SU-DHL-6 (cell line): ENCODE results near the gene LRRC55.

ENCODE experiments used
- H2AFZ ChIP-seq: fragments of 200-600 bp; sonication (generic); 2 replicates; pipeline ENCODE4 v1.6.1; 2014; ENCODE audit warnings: low read depth, mild to moderate bottlenecking, moderate library complexity, mixed read lengths, antibody characterized with exemption, low read length; ENCODE audit not compliant: severe bottlenecking
- H3F3A ChIP-seq: fragments of 200-600 bp; shearing (Covaris generic); 2 replicates; pipeline ENCODE4 v1.6.0; 2016; ENCODE audit warnings: antibody characterized with exemption, mild to moderate bottlenecking; ENCODE audit not compliant: insufficient read depth
- H3K27ac ChIP-seq: fragments of 200-600 bp; sonication (generic); 2 replicates; pipeline ENCODE4 v1.5.1; 2016; ENCODE audit warnings: low read depth, mild to moderate bottlenecking, low read length, moderate library complexity, mixed read lengths
- H3K27me3 ChIP-seq: fragments of 200-600 bp; sonication (generic), shearing (Covaris generic); 2 replicates; pipeline ENCODE4 v1.6.0; 2014; ENCODE audit warnings: mild to moderate bottlenecking, low read length
- H3K36me3 ChIP-seq: fragments of 200-600 bp; sonication (generic); 2 replicates; pipeline ENCODE4 v1.6.1; 2014; ENCODE audit warnings: mild to moderate bottlenecking, low read length, mixed read lengths
- H3K4me2 ChIP-seq: fragments of 300-600, 200-600 bp; shearing (Covaris generic), sonication (generic); 2 replicates; pipeline ENCODE4 v1.6.0; 2014; ENCODE audit warnings: low read length, low read depth, mild to moderate bottlenecking; ENCODE audit not compliant: poor library complexity, severe bottlenecking
- H3K4me3 ChIP-seq: fragments of 200-600 bp; sonication (generic); 2 replicates; pipeline ENCODE4 v1.5.1; 2014; ENCODE audit warnings: antibody characterized with exemption, low read length, mild to moderate bottlenecking, mixed read lengths; ENCODE audit not compliant: insufficient read depth, poor library complexity, severe bottlenecking
- H3K79me2 ChIP-seq: fragments of 200-600 bp; sonication (generic); 2 replicates; pipeline ENCODE4 v1.6.1; 2014; ENCODE audit warnings: mild to moderate bottlenecking, low read length, moderate library complexity; ENCODE audit not compliant: insufficient read depth
- H3K9ac ChIP-seq: fragments of 200-600 bp; sonication (generic); 2 replicates; pipeline ENCODE4 v1.7.0; 2014; ENCODE audit warnings: mild to moderate bottlenecking, low read length
- H3K9me2 ChIP-seq: fragments of 200-600 bp; sonication (generic); replicated peaks from 2 replicates; pipeline ENCODE4 v1.6.1; 2014; ENCODE audit warnings: low read length; ENCODE audit not compliant: insufficient read depth
- H3K9me3 ChIP-seq: fragments of 200-600 bp; sonication (generic); 2 replicates; pipeline ENCODE4 v1.6.1; 2014; ENCODE audit warnings: low read length, mixed read lengths; ENCODE audit not compliant: insufficient read depth
- H4K20me1 ChIP-seq: fragments of 200-600 bp; sonication (generic); 2 replicates; pipeline ENCODE4 v1.6.1; 2014; ENCODE audit warnings: low read depth, mild to moderate bottlenecking, antibody characterized with exemption, low read length, moderate library complexity, mixed read lengths
- CTCF ChIP-seq: fragments of 200-600 bp; sonication (generic); IDR thresholded peaks from one replicate; pipeline ENCODE4 v1.5.1; 2017; ENCODE audit warnings: antibody characterized with exemption, mild to moderate bottlenecking, low read length, moderate library complexity; ENCODE audit not compliant: insufficient read depth, poor library complexity, severe bottlenecking
- EZH2phosphoT487 ChIP-seq: fragments of 200-600 bp; sonication (generic), shearing (Covaris generic); conservative IDR thresholded peaks from 2 replicates; pipeline ENCODE4 v1.6.1; 2018; ENCODE audit warnings: mild to moderate bottlenecking, antibody characterized with exemption, low read length, moderate library complexity, mixed read lengths

Gene LRRC55

GRCh38 chr11:57155400-57155799 lies 26.4 kb upstream of the LRRC55 start:
- Histone ChIP-seq H2AFZ (no peak overlapping the region), H3K79me2 (no peaks in the 10 kb centered on the region), H3K36me3 (no peaks in the 10 kb centered on the region), H4K20me1 (no peaks in the 10 kb centered on the region), H3K9me2 (no peaks in the 10 kb centered on the region), H3K9ac (no peak overlapping the region), H3K9me3 (no peaks in the 10 kb centered on the region), H3K4me2 (no peak overlapping the region), H3K27me3 (no peaks in the 10 kb centered on the region), H3K27ac (no peak overlapping the region), H3F3A (no peaks in the 10 kb centered on the region), H3K4me3 (no peak overlapping the region)
- TF ChIP-seq EZH2phosphoT487 (no peak), CTCF (no peak)

GRCh38 chr11:57155838-57156607 lies 25.7 kb upstream of the LRRC55 start:
- Histone ChIP-seq H3K9me2 (no peaks in the 10 kb centered on the region), H2AFZ (no peak overlapping the region), H3F3A (no peaks in the 10 kb centered on the region), H3K9ac (no peak overlapping the region), H3K27me3 (no peaks in the 10 kb centered on the region), H3K4me2 (no peak overlapping the region), H3K4me3 (no peak overlapping the region), H3K27ac (no peak overlapping the region), H4K20me1 (no peaks in the 10 kb centered on the region), H3K79me2 (no peaks in the 10 kb centered on the region), H3K36me3 (no peaks in the 10 kb centered on the region), H3K9me3 (no peaks in the 10 kb centered on the region)
- TF ChIP-seq CTCF = no peak
- TF ChIP-seq EZH2phosphoT487 = no peak

- no peak overlapping the region for H3K27ac ChIP-seq
- H2AFZ ChIP-seq = no peak overlapping the region
These were observed 24.8 kb upstream of the LRRC55 start for GRCh38 chr11:57156928-57157327.

More at GRCh38 chr11:57156928-57157327, 24.8 kb upstream of the LRRC55 start:
- Histone ChIP-seq H3K79me2 (no peaks in the 10 kb centered on the region), H3K27me3 (no peaks in the 10 kb centered on the region), H3F3A (no peaks in the 10 kb centered on the region), H3K9me2 (no peaks in the 10 kb centered on the region), H3K4me3 (no peak overlapping the region), H3K4me2 (no peak overlapping the region), H3K9me3 (no peaks in the 10 kb centered on the region), H3K9ac (no peak overlapping the region), H3K36me3 (no peaks in the 10 kb centered on the region), H4K20me1 (no peaks in the 10 kb centered on the region)
- TF ChIP-seq EZH2phosphoT487 = no peak
- no peak for TF ChIP-seq CTCF
